PC-3 (cell line): ENCODE measurements around the gene EIF4G3. TPM values are rescaled to one million over a fixed set of nuclear protein-coding genes. Genes with fewer than 3 reads are reported as not detected.

ENCODE experiments used
- ATAC-seq: fragments of 200-7000 bp; cut with Tn5 transposase; 2 replicates; pipeline ENCODE4 v1.9.1; 2020; ENCODE audit warnings: mild to moderate bottlenecking, moderate library complexity
- BruUV-seq: library from RNA; stranded (reverse); fragments of 400-500 nt; replicated peaks from 2 replicates; lab custom pipeline; 2021; lab: Mats Ljungman, UMichigan
- CTCF ChIA-PET: fragments of 300-600 bp; sonication (Branson Sonifier 250); formaldehyde crosslinking; loops from one replicate; lab custom pipeline; 2022; ENCODE audit warnings: antibody characterized with exemption; lab: Charles Lee
- POLR2A ChIA-PET: fragments of 300-600 bp; sonication (Branson Sonifier 250); formaldehyde crosslinking; loops from one replicate; lab custom pipeline; 2022; ENCODE audit warnings: antibody characterized with exemption; ENCODE audit not compliant: unreplicated experiment; lab: Charles Lee
- DNase-seq: peaks from one replicate; pipeline ENCODE4 v3.0.0-alpha.2; 2015
- H2AFZ ChIP-seq: fragments of 300-600 bp; sonication (generic); 2 replicates; pipeline ENCODE4 v1.6.0; 2016; ENCODE audit warnings: antibody characterized with exemption, low read length
- H3F3A ChIP-seq: fragments of 300-600 bp; sonication (generic); one replicate; pipeline ENCODE4 v1.6.0; 2017; ENCODE audit warnings: antibody characterized with exemption, low read length, control low read depth, mild to moderate bottlenecking; ENCODE audit not compliant: unreplicated experiment
- H3K27ac ChIP-seq: fragments of 300-600 bp; sonication (generic); 2 replicates; pipeline ENCODE4 v1.5.1; 2016; ENCODE audit warnings: mild to moderate bottlenecking, low read length
- H3K27me3 ChIP-seq: fragments of 300-600 bp; sonication (generic); 2 replicates; pipeline ENCODE4 v1.6.1; 2016; ENCODE audit warnings: low read length, mixed read lengths
- H3K36me3 ChIP-seq: fragments of 300-600 bp; sonication (generic); 2 replicates; pipeline ENCODE4 v1.6.1; 2016; ENCODE audit warnings: low read depth, mixed run types, low read length, mixed read lengths
- H3K4me1 ChIP-seq: fragments of 300-600 bp; sonication (generic); 2 replicates; pipeline ENCODE4 v1.5.1; 2016; ENCODE audit warnings: low read length; ENCODE audit not compliant: insufficient read depth
- H3K4me2 ChIP-seq: fragments of 300-600 bp; sonication (generic); 2 replicates; pipeline ENCODE4 v1.6.0; 2016; ENCODE audit warnings: low read length
- H3K4me3 ChIP-seq: fragments of 300-600 bp; sonication (generic); 2 replicates; pipeline ENCODE4 v1.5.1; 2016; ENCODE audit warnings: mild to moderate bottlenecking, low read length, mixed read lengths
- H3K79me2 ChIP-seq: fragments of 300-600 bp; sonication (generic); 2 replicates; pipeline ENCODE4 v1.6.1; 2017; ENCODE audit warnings: low read length, mixed read lengths
- H3K9ac ChIP-seq: fragments of 300-600 bp; sonication (generic); 2 replicates; pipeline ENCODE4 v1.6.0; 2016; ENCODE audit warnings: mild to moderate bottlenecking, low read length
- H3K9me2 ChIP-seq: fragments of 300-600 bp; sonication (generic); replicated peaks from 2 replicates; pipeline ENCODE4 v1.6.1; 2016; ENCODE audit warnings: mixed run types, low read length, mixed read lengths
- H3K9me3 ChIP-seq: fragments of 300-600 bp; sonication (generic); 2 replicates; pipeline ENCODE4 v1.6.1; 2016; ENCODE audit warnings: low read length, mixed read lengths
- H4K20me1 ChIP-seq: fragments of 300-600 bp; sonication (generic); 2 replicates; pipeline ENCODE4 v1.6.1; 2016; ENCODE audit warnings: low read length, mixed read lengths
- CTCF ChIP-seq: fragments of 300-600 bp; sonication (generic); conservative IDR thresholded peaks from 2 replicates; pipeline ENCODE4 v1.5.1; 2017; ENCODE audit warnings: antibody characterized with exemption, low read depth, mild to moderate bottlenecking, low read length
- EZH2 ChIP-seq: fragments of 300-600 bp; sonication (generic); IDR thresholded peaks from one replicate; pipeline ENCODE4 v1.6.1; 2017; ENCODE audit warnings: antibody characterized with exemption, mild to moderate bottlenecking, low read length; ENCODE audit not compliant: unreplicated experiment
- EZH2phosphoT487 ChIP-seq: fragments of 300-600 bp; sonication (generic); IDR thresholded peaks from 2 replicates; pipeline ENCODE4 v1.6.1; 2018; ENCODE audit warnings: mild to moderate bottlenecking, antibody characterized with exemption, low read length, borderline replicate concordance
- intact Hi-C: fragments of 100-400 bp; cut with micrococcal nuclease; formaldehyde crosslinking; loops from 2 replicates; pipeline ENCODE4 v1.9.0; 2023
- total RNA-seq: library from RNA; depleted of rRNA; stranded (reverse); fragments of >200 nt; gene quantifications from 2 replicates; pipeline ENCODE4 v1.2.3, GENCODE V29; 2014

EIF4G3 gene
- total RNA-seq, 1 experiment from 2014 or later: 16.9 TPM

GRCh38 chr1:21064057-21064456, 112.6 kb downstream of the EIF4G3 start:
- H3K9me3 ChIP-seq: no peaks in the 10 kb centered on the region
- H2AFZ ChIP-seq: no peak overlapping the region
- peak overlapping the region; percentile 25 for H3K4me2 ChIP-seq
- 0 out of 2 replicates have a peak, but pooled peaks cover 4% of the 10 kb centered on the region for H4K20me1 ChIP-seq
- peaks cover 17% of the 10 kb centered on the region for H3K4me1 ChIP-seq
- H3K27me3 ChIP-seq: no peaks in the 10 kb centered on the region
- H3K9ac ChIP-seq: no peak overlapping the region
- CTCF ChIA-PET: no interaction called here
- H3K36me3 ChIP-seq: no peaks in the 10 kb centered on the region
- H3K27ac ChIP-seq: peak overlapping the region; percentile 35; the same call in 1 of the 2 replicates
- H3K79me2 ChIP-seq: no peaks in the 10 kb centered on the region
- H3K4me3 ChIP-seq: no peak overlapping the region
- no peaks in the 10 kb centered on the region for H3K9me2 ChIP-seq
- intact Hi-C loops: loop anchor here (10.0 kb wide), 1 partner anchor 61 kb away; no protein-coding TSS in a partner anchor
- POLR2A ChIA-PET: no interaction called here
- no peaks in the 10 kb centered on the region for H3F3A ChIP-seq
- TF ChIP-seq CTCF (no peak), EZH2phosphoT487 (no peak), EZH2 (no peak)
- DNase-seq (peak; percentile 62), ATAC-seq (peak; percentile 88)
- BruUV-seq: no TSS peak

DNA sequence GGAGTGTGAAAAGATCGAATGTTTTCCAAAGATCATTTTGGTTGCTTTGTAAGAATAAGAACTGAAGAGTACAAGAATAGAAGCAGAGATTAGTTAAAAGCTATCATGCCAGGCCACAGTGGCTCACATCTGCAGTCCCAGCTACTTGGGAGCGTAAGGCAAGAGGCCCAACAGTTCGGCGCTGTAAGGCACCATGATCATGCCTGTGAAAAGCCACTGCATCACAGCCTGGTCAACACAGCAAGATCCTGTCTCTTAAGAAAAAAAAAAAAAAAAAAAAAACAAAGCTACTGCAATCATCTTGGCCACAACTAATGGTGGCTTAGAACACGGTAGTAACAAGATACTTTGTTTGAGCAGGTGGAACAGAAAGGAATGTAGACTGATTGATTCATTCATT, 116.2 kb downstream of the EIF4G3 start:
- POLR2A ChIA-PET: interaction anchor here (0.6 kb wide), 1 partner anchor 41 kb away, joined by 4 read pairs; no protein-coding TSS in a partner anchor
- Histone ChIP-seq H3K4me1 (peaks cover 23% of the 10 kb centered on the region), H3K4me3 (no peak overlapping the region), H3F3A (no peaks in the 10 kb centered on the region), H3K9ac (no peak overlapping the region), H3K27me3 (no peaks in the 10 kb centered on the region), H4K20me1 (0 out of 2 replicates have a peak, but pooled peaks cover 4% of the 10 kb centered on the region), H3K9me3 (no peaks in the 10 kb centered on the region), H3K9me2 (no peaks in the 10 kb centered on the region), H3K79me2 (no peaks in the 10 kb centered on the region), H3K4me2 (no peak overlapping the region), H3K36me3 (no peaks in the 10 kb centered on the region), H3K27ac (no peak overlapping the region), H2AFZ (no peak overlapping the region)
- ATAC-seq (no peak), DNase-seq (no peak)
- TF ChIP-seq EZH2 (no peak), EZH2phosphoT487 (no peak), CTCF (no peak)
- CTCF ChIA-PET: no interaction called here
- intact Hi-C loops: loop anchor here (10.0 kb wide), 1 partner anchor 64 kb away; no protein-coding TSS in a partner anchor
- BruUV-seq: no TSS peak

DNA sequence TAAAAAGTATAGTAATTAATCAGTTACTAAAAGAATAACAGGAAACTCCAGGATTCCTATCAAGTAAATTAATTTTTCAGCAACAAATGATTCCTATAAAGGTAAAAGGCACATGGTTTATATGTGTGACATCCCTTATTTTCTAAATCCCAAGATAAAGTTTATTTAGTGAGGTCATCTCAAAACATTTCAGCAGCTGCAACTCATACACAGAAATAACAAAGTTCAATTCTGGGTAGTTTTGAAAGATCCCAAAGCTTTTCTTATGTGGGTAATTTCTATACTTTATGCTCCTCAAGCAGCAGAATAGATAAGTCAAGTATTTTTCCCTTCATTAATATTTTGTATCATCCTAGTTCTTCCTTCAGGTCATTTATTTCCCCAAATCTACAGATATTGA, 117.7 kb downstream of the EIF4G3 start:
- H3K9me3 ChIP-seq: no peaks in the 10 kb centered on the region
- no peak overlapping the region for H2AFZ ChIP-seq
- POLR2A ChIA-PET: no interaction called here
- ATAC-seq (no peak), DNase-seq (no peak)
- H3K4me2 ChIP-seq: no peak overlapping the region
- TF ChIP-seq CTCF (no peak), EZH2phosphoT487 (no peak), EZH2 (no peak)
- no peak overlapping the region for H3K27ac ChIP-seq
- H3K79me2 ChIP-seq: no peaks in the 10 kb centered on the region
- H3K9me2 ChIP-seq: no peaks in the 10 kb centered on the region
- H3K4me1 ChIP-seq: peaks cover 9% of the 10 kb centered on the region
- no peaks in the 10 kb centered on the region for H3F3A ChIP-seq
- no peaks in the 10 kb centered on the region for H3K36me3 ChIP-seq
- CTCF ChIA-PET: no interaction called here
- H3K4me3 ChIP-seq: no peak overlapping the region
- H3K27me3 ChIP-seq: no peaks in the 10 kb centered on the region
- no peaks in the 10 kb centered on the region for H4K20me1 ChIP-seq
- no TSS peak for BruUV-seq
- no peak overlapping the region for H3K9ac ChIP-seq
- intact Hi-C loops: loop anchor here (10.0 kb wide), 1 partner anchor 64 kb away; no protein-coding TSS in a partner anchor
